ENCODE results near the gene MUC20.
A peak's percentile ranks its signal among the peaks of the same experiment; 100 is the strongest.
"Not testable (repeated sequence)": the region's sequence is repeated elsewhere in the genome, so short reads cannot be mapped to it uniquely, and the experiment has no call there.

MUC20 gene

DNA sequence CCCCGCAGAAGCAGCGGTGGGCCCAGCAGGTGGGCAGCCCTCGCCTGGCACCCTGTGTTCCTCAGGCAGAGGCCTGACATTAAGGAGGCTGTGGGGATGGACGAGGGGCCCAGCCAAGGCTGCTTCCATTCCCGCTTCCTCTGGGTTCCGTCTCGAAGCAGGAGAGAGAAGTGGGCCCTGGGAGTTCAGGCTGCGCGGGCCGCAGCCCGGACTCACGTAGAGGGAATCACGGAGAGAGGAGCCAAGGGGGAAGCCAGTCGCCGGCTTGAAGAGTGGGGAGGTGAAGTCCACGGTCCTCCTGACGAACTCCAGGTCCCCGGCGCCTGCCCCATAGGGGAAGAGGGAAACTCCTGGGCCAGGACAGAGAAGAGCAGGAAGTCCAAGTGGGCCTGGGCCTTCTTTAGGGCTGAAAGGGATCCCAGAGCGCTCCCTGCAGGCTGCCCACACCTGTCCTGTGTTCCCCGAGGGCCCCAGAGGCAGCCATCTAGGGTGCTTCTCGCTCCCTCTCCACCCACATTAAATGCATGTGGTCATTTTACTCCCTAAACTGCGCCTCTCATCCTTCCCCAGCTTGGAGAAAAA lies 53.3 kb downstream of the MUC20 start:
- no peaks in the 10 kb centered on the region for H3K36me3 ChIP-seq (ENCODE audit: control insufficient read depth, insufficient read depth, low read length)
- DNase-seq (ENCODE audit: extremely low read depth, insufficient read length): no peak
- TF ChIP-seq CTCF (IDR thresholded peaks at IDR 0.05; ENCODE audit: insufficient read depth, low read length, poor library complexity, severe bottlenecking): no peak
- no peaks in the 10 kb centered on the region for H3K27me3 ChIP-seq (replicated peaks; ENCODE audit: control insufficient read depth, insufficient read depth, low read length)
- no peak overlapping the region for H3K4me3 ChIP-seq (replicated peaks; ENCODE audit: low read depth, low read length)

DNA sequence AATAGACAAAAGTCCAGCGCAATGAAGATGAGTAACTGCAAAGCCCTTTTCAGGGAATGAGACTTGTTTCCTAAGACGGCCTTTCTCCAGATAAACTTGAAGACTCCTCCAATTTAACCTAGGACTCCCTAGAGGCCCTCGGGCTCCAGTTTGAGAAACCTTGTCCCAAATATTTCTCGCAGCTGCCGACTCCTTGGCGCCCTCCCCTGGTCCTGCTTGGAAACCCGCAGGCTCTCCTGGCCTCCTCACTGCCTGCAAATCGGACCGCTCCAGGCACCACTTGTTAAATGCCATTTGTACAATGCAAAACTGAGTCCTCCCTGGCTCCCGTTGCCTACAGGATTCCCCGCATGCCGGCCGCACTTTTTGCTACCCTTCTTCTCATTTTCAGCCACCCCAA lies 54.1 kb downstream of the MUC20 start:
- DNase-seq (ENCODE audit: extremely low read depth, insufficient read length): no peak
- no peak overlapping the region for H3K4me3 ChIP-seq (replicated peaks; ENCODE audit: low read depth, low read length)
- H3K36me3 ChIP-seq (ENCODE audit: control insufficient read depth, insufficient read depth, low read length): no peaks in the 10 kb centered on the region
- TF ChIP-seq CTCF (IDR thresholded peaks at IDR 0.05; ENCODE audit: insufficient read depth, low read length, poor library complexity, severe bottlenecking): peak; percentile 39
- H3K27me3 ChIP-seq (replicated peaks; ENCODE audit: control insufficient read depth, insufficient read depth, low read length): no peaks in the 10 kb centered on the region

DNA sequence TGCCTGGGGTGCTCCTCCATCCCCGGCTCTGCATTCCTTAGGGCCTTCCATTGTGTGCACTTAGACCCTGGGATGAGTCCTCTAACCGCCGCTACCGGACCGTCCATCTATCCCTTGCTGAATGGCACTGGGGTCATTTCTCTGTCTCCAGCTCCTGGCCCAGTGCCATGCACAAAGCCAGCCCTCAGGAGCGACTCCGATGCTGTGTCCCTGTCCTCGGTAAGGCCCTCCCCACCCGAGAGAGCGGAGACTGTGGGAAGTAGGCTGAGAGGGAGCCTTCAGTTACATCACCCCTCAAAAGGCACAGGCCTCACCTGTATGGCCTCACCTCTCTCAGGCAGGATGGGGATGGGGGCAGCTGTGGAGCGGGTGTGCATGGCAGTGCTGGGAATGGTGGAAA lies 57.2 kb downstream of the MUC20 start:
- no peaks in the 10 kb centered on the region for H3K36me3 ChIP-seq (ENCODE audit: control insufficient read depth, insufficient read depth, low read length)
- no peak for DNase-seq (ENCODE audit: extremely low read depth, insufficient read length)
- no peak for TF ChIP-seq CTCF (IDR thresholded peaks at IDR 0.05; ENCODE audit: insufficient read depth, low read length, poor library complexity, severe bottlenecking)
- no peak overlapping the region for H3K4me3 ChIP-seq (replicated peaks; ENCODE audit: low read depth, low read length)
- H3K27me3 ChIP-seq (replicated peaks; ENCODE audit: control insufficient read depth, insufficient read depth, low read length): no peaks in the 10 kb centered on the region

GRCh38 chr3:195781236-195781635 lies 60.5 kb downstream of the MUC20 start:
- H3K4me3 ChIP-seq (replicated peaks; ENCODE audit: low read depth, low read length); H3K27me3 ChIP-seq (replicated peaks; ENCODE audit: control insufficient read depth, insufficient read depth, low read length); H3K36me3 ChIP-seq (ENCODE audit: control insufficient read depth, insufficient read depth, low read length); DNase-seq (ENCODE audit: extremely low read depth, insufficient read length): not testable (repeated sequence)

All from GM06990 (cell line).